ENCODE results near the gene MYO7A.

The MYO7A gene

DNA sequence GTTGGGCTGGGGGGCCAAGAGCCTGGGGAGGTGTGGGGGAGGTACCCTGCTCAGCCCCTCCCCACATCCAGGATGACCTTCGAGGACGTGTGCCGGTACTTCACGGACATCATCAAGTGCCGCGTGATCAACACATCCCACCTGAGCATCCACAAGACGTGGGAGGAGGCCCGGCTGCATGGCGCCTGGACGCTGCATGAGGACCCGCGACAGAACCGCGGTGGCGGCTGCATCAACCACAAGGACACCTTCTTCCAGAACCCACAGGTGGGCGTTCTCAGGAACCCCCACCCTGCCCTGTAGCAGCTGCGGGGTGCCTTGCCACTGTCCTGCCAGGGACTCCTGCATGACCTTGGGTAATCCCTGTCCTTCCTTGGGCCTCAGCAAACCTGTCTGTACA lies 10.0 kb upstream of the MYO7A start:
- H3K4me3 ChIP-seq (replicated peaks; ENCODE audit: low read depth, low read length): no peak overlapping the region
- TF ChIP-seq, protein P1, sequence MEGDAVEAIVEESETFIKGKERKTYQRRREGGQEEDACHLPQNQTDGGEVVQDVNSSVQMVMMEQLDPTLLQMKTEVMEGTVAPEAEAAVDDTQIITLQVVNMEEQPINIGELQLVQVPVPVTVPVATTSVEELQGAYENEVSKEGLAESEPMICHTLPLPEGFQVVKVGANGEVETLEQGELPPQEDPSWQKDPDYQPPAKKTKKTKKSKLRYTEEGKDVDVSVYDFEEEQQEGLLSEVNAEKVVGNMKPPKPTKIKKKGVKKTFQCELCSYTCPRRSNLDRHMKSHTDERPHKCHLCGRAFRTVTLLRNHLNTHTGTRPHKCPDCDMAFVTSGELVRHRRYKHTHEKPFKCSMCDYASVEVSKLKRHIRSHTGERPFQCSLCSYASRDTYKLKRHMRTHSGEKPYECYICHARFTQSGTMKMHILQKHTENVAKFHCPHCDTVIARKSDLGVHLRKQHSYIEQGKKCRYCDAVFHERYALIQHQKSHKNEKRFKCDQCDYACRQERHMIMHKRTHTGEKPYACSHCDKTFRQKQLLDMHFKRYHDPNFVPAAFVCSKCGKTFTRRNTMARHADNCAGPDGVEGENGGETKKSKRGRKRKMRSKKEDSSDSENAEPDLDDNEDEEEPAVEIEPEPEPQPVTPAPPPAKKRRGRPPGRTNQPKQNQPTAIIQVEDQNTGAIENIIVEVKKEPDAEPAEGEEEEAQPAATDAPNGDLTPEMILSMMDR (IDR thresholded peaks at IDR 0.05; ENCODE audit: low read length, missing control alignments): no peak
- no peak for DNase-seq (ENCODE audit: low read depth)

DNA sequence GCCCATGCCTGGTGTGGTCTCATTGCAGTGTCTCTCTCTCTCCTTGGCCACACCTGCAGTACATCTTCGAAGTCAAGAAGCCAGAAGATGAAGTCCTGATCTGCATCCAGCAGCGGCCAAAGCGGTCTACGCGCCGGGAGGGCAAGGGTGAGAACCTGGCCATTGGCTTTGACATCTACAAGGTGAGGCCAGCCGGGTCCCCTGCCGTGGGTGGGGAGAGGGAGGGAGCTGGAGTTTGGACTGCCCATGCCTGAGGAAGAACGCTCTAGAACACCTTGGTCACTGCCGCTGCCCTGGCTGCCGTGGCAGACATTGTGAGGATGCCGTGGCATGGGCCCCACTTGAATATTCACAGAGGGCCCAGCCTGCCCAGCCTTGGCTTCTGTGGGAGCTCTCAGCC lies 9.1 kb upstream of the MYO7A start:
- TF ChIP-seq, protein P1 (IDR thresholded peaks at IDR 0.05; ENCODE audit: low read length, missing control alignments): no peak
- H3K4me3 ChIP-seq (replicated peaks; ENCODE audit: low read depth, low read length): no peak overlapping the region
- no peak for DNase-seq (ENCODE audit: low read depth)

DNA sequence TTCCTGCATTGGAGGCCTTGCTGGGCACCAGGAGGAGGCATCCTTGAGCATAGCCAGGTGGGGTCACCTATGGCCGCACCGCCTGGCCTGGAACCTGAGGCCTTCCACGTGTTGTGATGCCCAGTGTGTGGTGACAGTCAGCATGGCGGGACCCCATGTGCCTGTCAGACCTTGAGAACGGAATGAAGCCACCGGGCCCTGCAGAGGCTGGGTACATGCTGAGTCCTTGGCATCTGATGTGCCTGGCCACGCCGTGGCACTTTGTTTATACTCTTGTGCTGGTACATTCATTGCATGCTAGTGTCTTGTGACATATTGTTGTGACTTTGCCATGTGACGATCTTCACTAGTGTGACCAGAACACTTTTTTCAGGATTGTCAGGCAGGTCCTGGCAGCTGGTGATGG lies 8.5 kb upstream of the MYO7A start:
- TF ChIP-seq, protein P1 (IDR thresholded peaks at IDR 0.05; ENCODE audit: low read length, missing control alignments): no peak
- H3K4me3 ChIP-seq (replicated peaks; ENCODE audit: low read depth, low read length): no peak overlapping the region
- DNase-seq (ENCODE audit: low read depth): no peak

DNA sequence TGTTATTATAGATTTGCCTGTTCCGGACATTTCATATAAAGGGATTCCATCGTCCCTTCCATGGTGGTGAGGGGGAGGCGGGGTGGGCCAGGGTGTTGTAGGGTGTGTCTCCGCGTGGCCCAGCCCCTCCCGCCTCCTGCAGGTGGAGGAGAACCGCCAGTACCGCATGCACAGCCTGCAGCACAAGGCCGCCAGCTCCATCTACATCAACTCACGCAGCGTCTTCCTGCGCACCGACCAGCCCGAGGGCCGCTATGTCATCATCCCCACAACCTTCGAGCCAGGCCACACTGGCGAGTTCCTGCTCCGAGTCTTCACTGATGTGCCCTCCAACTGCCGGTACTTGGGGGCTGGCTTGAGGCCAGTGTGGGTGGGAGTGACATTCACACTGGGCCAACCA lies 7.5 kb upstream of the MYO7A start:
- DNase-seq (ENCODE audit: low read depth): no peak
- TF ChIP-seq, protein P1 (IDR thresholded peaks at IDR 0.05; ENCODE audit: low read length, missing control alignments): no peak
- no peak overlapping the region for H3K4me3 ChIP-seq (replicated peaks; ENCODE audit: low read depth, low read length)

DNA sequence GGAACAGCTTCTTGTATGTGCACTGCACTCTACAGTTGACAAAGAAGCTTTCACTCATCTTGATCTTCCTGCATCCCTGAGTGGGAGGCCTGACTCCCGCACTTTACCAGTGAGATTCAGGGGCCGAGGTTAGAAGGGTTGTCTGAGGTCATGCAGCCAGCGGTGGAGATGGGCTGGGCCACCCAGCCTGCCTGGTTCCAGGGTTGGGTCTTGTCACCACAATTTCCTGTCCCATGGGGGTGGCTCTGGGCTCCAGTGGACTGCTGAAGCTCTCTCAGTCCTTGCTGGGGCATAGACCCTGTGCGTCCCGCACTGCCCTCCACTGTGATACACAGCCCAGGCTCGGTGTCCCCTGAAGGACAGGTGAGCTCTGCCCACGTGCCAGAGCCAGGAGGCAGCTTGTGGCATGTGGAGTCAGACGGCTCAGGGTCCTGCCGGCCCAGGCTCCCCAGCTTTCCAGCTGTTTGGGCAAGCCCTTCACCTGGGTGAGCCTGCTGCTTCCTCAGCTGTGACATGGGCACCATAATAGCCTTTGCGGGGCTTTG lies 6.9 kb upstream of the MYO7A start:
- DNase-seq (ENCODE audit: low read depth): no peak
- H3K4me3 ChIP-seq (replicated peaks; ENCODE audit: low read depth, low read length): no peak overlapping the region
- TF ChIP-seq, protein P1 (IDR thresholded peaks at IDR 0.05; ENCODE audit: low read length, missing control alignments): no peak

DNA sequence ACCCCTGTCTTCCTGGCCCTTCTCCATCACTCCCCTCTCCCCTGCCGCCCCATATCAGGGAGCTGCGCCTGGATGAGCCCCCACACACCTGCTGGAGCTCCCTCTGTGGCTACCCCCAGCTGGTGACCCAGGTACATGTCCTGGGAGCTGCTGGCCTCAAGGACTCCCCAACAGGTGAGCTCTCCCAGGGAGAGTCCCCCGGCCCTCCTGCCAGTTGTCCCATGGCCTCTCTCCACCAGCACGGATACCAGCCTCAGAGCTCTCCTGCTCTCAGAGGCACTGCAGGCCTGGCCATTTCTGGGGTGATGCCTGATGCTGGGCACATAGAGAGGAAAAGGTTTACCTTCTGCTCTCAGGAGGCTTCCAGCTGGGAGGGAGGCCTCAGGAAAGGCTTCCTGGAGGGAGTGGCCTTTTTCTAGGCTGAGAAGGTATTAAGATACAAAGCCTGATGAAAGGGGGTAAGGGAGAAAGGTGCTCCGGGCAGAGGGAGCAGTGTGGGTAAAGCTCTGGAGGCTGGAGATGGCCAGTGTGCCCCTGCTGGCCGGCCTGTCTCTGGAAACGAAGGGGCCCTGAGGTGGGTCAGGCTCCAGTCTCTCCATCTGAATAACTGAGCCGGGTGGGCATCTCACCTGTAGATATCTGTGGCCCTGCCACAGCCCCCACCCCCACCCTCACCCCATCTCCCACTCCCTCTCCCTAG lies 6.0 kb upstream of the MYO7A start:
- DNase-seq (ENCODE audit: low read depth): no peak
- TF ChIP-seq, protein P1 (IDR thresholded peaks at IDR 0.05; ENCODE audit: low read length, missing control alignments): no peak
- no peak overlapping the region for H3K4me3 ChIP-seq (replicated peaks; ENCODE audit: low read depth, low read length)

Data from fibroblast of pulmonary artery (primary cell).